GM18508 (cell line): Measurements from ENCODE around the gene PASK.
A peak's percentile ranks its signal among the peaks of the same experiment; 100 is the strongest.

Source experiments
- ATAC-seq: cut with Tn5 transposase; IDR thresholded peaks from one replicate; pipeline ENCODE4 v1.9.1; 2021; ENCODE audit warnings: moderate number of reproducible peaks; ENCODE audit not compliant: insufficient read depth, unreplicated experiment

The PASK gene

GRCh38 chr2:241182126-241182525 lies 32.9 kb upstream of the PASK start:
- ATAC-seq, result no peak

- ATAC-seq, result no peak
Observed at GRCh38 chr2:241180495-241180894, 31.2 kb upstream of the PASK start.

- no peak for ATAC-seq
Observed at GRCh38 chr2:241179899-241180298, 30.6 kb upstream of the PASK start.

GRCh38 chr2:241178961-241179360 lies 29.7 kb upstream of the PASK start:
- no peak for ATAC-seq

- ATAC-seq, result no peak
Observed at GRCh38 chr2:241177526-241178334, 28.5 kb upstream of the PASK start.

GRCh38 chr2:241173557-241173956 lies 24.3 kb upstream of the PASK start:
- no peak for ATAC-seq

- no peak for ATAC-seq
Observed at GRCh38 chr2:241168366-241168765, 19.1 kb upstream of the PASK start.

GRCh38 chr2:241163601-241164118 lies 14.4 kb upstream of the PASK start:
- no peak for ATAC-seq

- ATAC-seq, result no peak
Observed at GRCh38 chr2:241161646-241162281, 12.5 kb upstream of the PASK start.

GRCh38 chr2:241160318-241160717 lies 11.0 kb upstream of the PASK start:
- ATAC-seq, result no peak

GRCh38 chr2:241159116-241159515 lies 9.8 kb upstream of the PASK start:
- ATAC-seq, result no peak

- no peak for ATAC-seq
Observed at GRCh38 chr2:241158546-241158900, 9.3 kb upstream of the PASK start.

GRCh38 chr2:241157841-241158545 lies 8.7 kb upstream of the PASK start:
- no peak for ATAC-seq

GRCh38 chr2:241156971-241157441 lies 7.7 kb upstream of the PASK start:
- no peak for ATAC-seq

- ATAC-seq, result no peak
Observed at GRCh38 chr2:241155936-241156335, 6.7 kb upstream of the PASK start.

GRCh38 chr2:241154915-241155314 lies 5.6 kb upstream of the PASK start:
- no peak for ATAC-seq

GRCh38 chr2:241153616-241154015 lies 4.3 kb upstream of the PASK start:
- ATAC-seq, result no peak

- no peak for ATAC-seq
Observed at GRCh38 chr2:241151934-241152660, 2.8 kb upstream of the PASK start.

- peak; percentile 7 for ATAC-seq
Observed at GRCh38 chr2:241150660-241151530, 1.6 kb upstream of the PASK start.
